VCaP (cell line): ENCODE data around the gene C1QTNF2.

Source experiments
- H3K27ac ChIP-seq: fragments of 450-650 bp; 2 replicates; pipeline ENCODE4 v1.5.1; 2017
- CTCF ChIP-seq: fragments of 450-650 bp; conservative IDR thresholded peaks from 2 replicates; pipeline ENCODE4 v1.5.1; 2017; ENCODE audit warnings: mild to moderate bottlenecking, moderate library complexity

C1QTNF2 gene

GRCh38 chr5:160360310-160360709 lies 10.1 kb downstream of the C1QTNF2 start:
- no peak for TF ChIP-seq CTCF

GRCh38 chr5:160359816-160360215 lies 10.6 kb downstream of the C1QTNF2 start:
- TF ChIP-seq CTCF: no peak
- no peak overlapping the region for H3K27ac ChIP-seq

More at GRCh38 chr5:160360310-160360709, 10.1 kb downstream of the C1QTNF2 start:
- H3K27ac ChIP-seq: no peak overlapping the region

DNA sequence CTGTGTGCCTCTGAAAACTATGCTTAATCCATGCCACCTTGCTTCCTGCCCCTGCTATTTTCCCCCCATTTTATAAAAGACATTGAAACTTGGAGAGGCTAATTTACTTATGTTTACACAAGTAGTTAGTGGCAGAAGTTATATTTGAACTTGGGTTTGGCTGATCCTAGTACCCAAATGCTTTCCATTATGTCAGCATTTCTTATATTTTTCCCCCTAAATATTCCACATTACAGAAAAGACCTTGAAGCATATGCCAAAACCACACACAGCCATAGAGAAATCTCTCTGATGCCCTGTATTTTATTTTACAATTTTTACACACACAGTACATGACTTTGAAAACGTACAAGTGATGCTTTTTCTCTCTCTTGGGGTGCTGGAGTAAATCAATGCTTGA lies 11.2 kb downstream of the C1QTNF2 start:
- no peak overlapping the region for H3K27ac ChIP-seq
- TF ChIP-seq CTCF: no peak

- no peak for TF ChIP-seq CTCF
- H3K27ac ChIP-seq: no peak overlapping the region
These were observed 12.5 kb downstream of the C1QTNF2 start for GRCh38 chr5:160357861-160358411.

GRCh38 chr5:160357394-160357793 lies 13.0 kb downstream of the C1QTNF2 start:
- no peak for TF ChIP-seq CTCF
- H3K27ac ChIP-seq: no peak overlapping the region

GRCh38 chr5:160356550-160357347 lies 13.7 kb downstream of the C1QTNF2 start:
- H3K27ac ChIP-seq: no peak overlapping the region
- no peak for TF ChIP-seq CTCF

DNA sequence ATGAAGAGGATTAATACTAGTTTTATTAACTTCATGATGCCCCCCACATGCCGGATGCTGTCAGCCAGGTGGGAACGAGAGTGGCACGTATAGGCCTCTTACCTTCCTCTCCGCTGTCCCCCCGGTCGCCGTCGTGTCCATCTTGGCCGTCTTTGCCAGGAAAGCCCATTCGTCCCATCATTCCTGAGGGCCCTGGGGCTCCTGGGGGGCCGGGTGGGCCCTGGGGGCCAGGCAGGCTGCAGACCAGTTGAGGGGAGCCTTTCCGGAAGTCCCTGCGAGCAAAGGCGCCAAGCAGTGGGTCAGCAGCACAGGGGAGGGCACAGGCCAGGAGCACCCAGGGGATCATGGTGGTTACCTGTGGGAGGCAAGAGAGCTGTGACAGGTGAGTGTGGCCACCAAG lies 15.8 kb downstream of the C1QTNF2 start:
- H3K27ac ChIP-seq: no peak overlapping the region
- no peak for TF ChIP-seq CTCF
